Measurements from ENCODE around the gene MOCS2. TPM values are rescaled to one million over a fixed set of nuclear protein-coding genes. Genes with fewer than 3 reads are reported as not detected.

MOCS2 gene
- total and polyA plus RNA-seq, 9 of the 15 experiments (the other 6 are each of a cell fraction or from before 2014, with no cell fraction given), result 33.0 to 74.5 (median 48.4) TPM

- H3K9me3 ChIP-seq (replicated peaks; ENCODE audit: control insufficient read depth, insufficient read depth, low read depth, low read length), result no peaks in the 10 kb centered on the region
- BruUV-seq (replicated peaks), result no TSS peak
- peaks cover 16 to 25% of the 10 kb centered on the region in 2 experiments; a peak in 4 of 5 replicates for H3K4me1 ChIP-seq (replicated peaks in 1 of 2; ENCODE audit: control insufficient read depth in 2 of 2, insufficient read depth in 2 of 2, low read length in 2 of 2)
- no peaks in the 10 kb centered on the region for H3K27me3 ChIP-seq (ENCODE audit: control insufficient read depth in 2 of 2, insufficient read depth in 2 of 2, low read length in 2 of 2)
- ATAC-seq (peak; percentile 74), FAIRE-seq (peak; percentile 82), DNase-seq (ENCODE audit: extremely low read depth in 1 of 4, low spot score in 3 of 4) (peak in 2 of 4 experiments; percentile 53 to 74)
- H3K9ac ChIP-seq (ENCODE audit: insufficient read depth in 1 of 2, low read depth in 2 of 2, low read length in 2 of 2), result peak overlapping the region in 1 of 2 experiments; percentile 21; a peak in 1 of 4 replicates
- H3K27ac ChIP-seq (ENCODE audit: extremely low read depth, low read depth, low read length), result peak overlapping the region; percentile 68
- H3K4me3 ChIP-seq, result no peak overlapping the region
- ChIA-PET POLR2A (interaction anchor here (0.7 to 1.8 kb wide), 4 partner anchors 9 to 312 kb away, joined by 3 to 6 read pairs (median 4); partner anchors contain the start of gene MOCS2), CTCF (ENCODE audit: low intra/inter-chr PET ratio) (no interaction called here)
- H3K4me2 ChIP-seq (ENCODE audit: insufficient read depth, low read length), result peak overlapping the region; percentile 66
- in situ Hi-C loops (cut with MboI), result no loop called here
- no peaks in the 10 kb centered on the region for H3K36me3 ChIP-seq (ENCODE audit: control insufficient read depth, insufficient read depth, low read length)
- intact Hi-C loops (cut with micrococcal nuclease), result no loop called here
- H4K20me1 ChIP-seq (replicated peaks; ENCODE audit: control insufficient read depth, insufficient read depth, low read length), result no peaks in the 10 kb centered on the region
- H2AFZ ChIP-seq (ENCODE audit: low read depth, low read length), result peak overlapping the region; percentile 82
- no peaks in the 10 kb centered on the region for H3K9me1 ChIP-seq (ENCODE audit: control insufficient read depth, insufficient read depth, low read length)
- no peaks in the 10 kb centered on the region for H3K79me2 ChIP-seq (ENCODE audit: control insufficient read depth, insufficient read depth, low read length)
- 0% methylated on average over 5 of the region's 5 CpGs for WGBS (ENCODE audit: insufficient coverage, low coverage, missing lambda C conversion rate)
- TF ChIP-seq TCF3 (CRISPR knock-in tag; IDR thresholded peaks at IDR 0.05), result peak; percentile 76
- peak; percentile 68; the same call in 1 of the 2 replicates for TF ChIP-seq SMARCE1 (IDR thresholded peaks at IDR 0.05)
- TF ChIP-seq ARNT (IDR thresholded peaks at IDR 0.05), result 0 out of 4 replicates have a peak, but pooled peaks of 1 of the 2 experiments have one; percentile 20
- TF ChIP-seq SMARCA4 (IDR thresholded peaks at IDR 0.05), result peak; percentile 81
- 0 out of 2 replicates have a peak, but pooled peaks have one; percentile 38 for TF ChIP-seq MTA3 (IDR thresholded peaks at IDR 0.05; ENCODE audit: borderline replicate concordance)
- TF ChIP-seq TEAD4 (IDR thresholded peaks at IDR 0.05; ENCODE audit: low read length), result peak; percentile 76
- no peak for TF ChIP-seq TEAD4 (CRISPR knock-in tag; IDR thresholded peaks at IDR 0.05; ENCODE audit: borderline replicate concordance)
- TF ChIP-seq HDAC1 (IDR thresholded peaks at IDR 0.05), result 0 out of 4 replicates have a peak, but pooled peaks of 1 of the 2 experiments have one; percentile 23
- TF ChIP-seq GABPA (tag; conservative IDR thresholded peaks at IDR 0.05; ENCODE audit: low read depth), result no peak
- peak in 1 of 3 experiments; percentile 49; a peak in 1 of 6 replicates for TF ChIP-seq ZBTB11 (CRISPR knock-in tag; IDR thresholded peaks at IDR 0.05)
- 0 out of 2 replicates have a peak, but pooled peaks have one; percentile 34 for TF ChIP-seq SMAD4 (CRISPR knock-in tag; conservative IDR thresholded peaks at IDR 0.05)
- TF ChIP-seq SRF (CRISPR knock-in tag; IDR thresholded peaks at IDR 0.05), result 0 out of 4 replicates have a peak, but pooled peaks of 1 of the 2 experiments have one; percentile 65
- no peak for TF ChIP-seq ZBTB8A (IDR thresholded peaks at IDR 0.05; ENCODE audit: partially characterized antibody)
- peak; percentile 28; the same call in 1 of the 2 replicates for TF ChIP-seq NCOA1 (IDR thresholded peaks at IDR 0.05; ENCODE audit: low read depth)
- TF ChIP-seq ESRRA (IDR thresholded peaks at IDR 0.05; ENCODE audit: borderline replicate concordance, low read depth), result peak; percentile 69; the same call in 1 of the 2 replicates
- TF ChIP-seq ZBTB33 (CRISPR knock-in tag; IDR thresholded peaks at IDR 0.05), result no peak
Measured at GRCh38 chr5:53118879-53119278, 9.3 kb upstream of the MOCS2 start.

All from K562 (cell line).